TTC549 (cell line): ENCODE measurements around the gene NFYC.
"Not testable (repeated sequence)": the region's sequence is repeated elsewhere in the genome, so short reads cannot be mapped to it uniquely, and the experiment has no call there.

Experiments
- FAIRE-seq: peaks from 2 replicates; lab custom pipeline; 2012; peaks lifted over from hg19 to GRCh38; lab: Jason Lieb, UNC

Gene NFYC

GRCh38 chr1:40708750-40709099 lies 17.2 kb downstream of the NFYC start:
- no peak for FAIRE-seq

- peak; percentile 88 for FAIRE-seq
These were observed 17.7 kb downstream of the NFYC start for GRCh38 chr1:40709100-40709801.

- no peak for FAIRE-seq
These were observed 18.3 kb downstream of the NFYC start for GRCh38 chr1:40709802-40710278.

GRCh38 chr1:40710581-40711315 lies 19.2 kb downstream of the NFYC start:
- FAIRE-seq, result no peak

GRCh38 chr1:40711465-40712404 lies 20.2 kb downstream of the NFYC start:
- no peak for FAIRE-seq

- no peak for FAIRE-seq
These were observed 21.0 kb downstream of the NFYC start for GRCh38 chr1:40712405-40712944.

GRCh38 chr1:40712997-40713396 lies 21.5 kb downstream of the NFYC start:
- no peak for FAIRE-seq

GRCh38 chr1:40715491-40716059 lies 24.1 kb downstream of the NFYC start:
- no peak for FAIRE-seq

GRCh38 chr1:40717065-40717464 lies 25.6 kb downstream of the NFYC start:
- FAIRE-seq, result no peak

- FAIRE-seq, result no peak
These were observed 26.5 kb downstream of the NFYC start for GRCh38 chr1:40717955-40718354.

- FAIRE-seq, result no peak
These were observed 29.0 kb downstream of the NFYC start for GRCh38 chr1:40720493-40720892.

GRCh38 chr1:40722622-40723021 lies 31.1 kb downstream of the NFYC start:
- FAIRE-seq, result no peak

GRCh38 chr1:40723196-40723955 lies 31.9 kb downstream of the NFYC start:
- no peak for FAIRE-seq

GRCh38 chr1:40727662-40728061 lies 36.2 kb downstream of the NFYC start:
- FAIRE-seq, result not testable (repeated sequence)

GRCh38 chr1:40729316-40729862 lies 37.9 kb downstream of the NFYC start:
- not testable (repeated sequence) for FAIRE-seq

- no peak for FAIRE-seq
These were observed 41.3 kb downstream of the NFYC start for GRCh38 chr1:40732756-40733301.

GRCh38 chr1:40734882-40735628 lies 43.6 kb downstream of the NFYC start:
- no peak for FAIRE-seq

- no peak for FAIRE-seq
These were observed 44.6 kb downstream of the NFYC start for GRCh38 chr1:40736085-40736531.

GRCh38 chr1:40738831-40739230 lies 47.3 kb downstream of the NFYC start:
- FAIRE-seq, result no peak
